GM23338 (cell line): ENCODE data around the gene CNTNAP5. TPM values are rescaled to one million over a fixed set of nuclear protein-coding genes. Genes with fewer than 3 reads are reported as not detected.

Experiments
- ATAC-seq: fragments of 200-7000 bp; cut with Tn5 transposase; 3 replicates; pipeline ENCODE4 v1.9.1; 2020
- DNase-seq: peaks from one replicate; pipeline ENCODE4 v3.0.0-alpha.2; 2015; ENCODE audit warnings: low spot score
- H2AFZ ChIP-seq: fragments of 200-600 bp; sonication (generic); 2 replicates; pipeline ENCODE4 v1.8.0; 2016; ENCODE audit warnings: antibody characterized with exemption, mild to moderate bottlenecking, moderate library complexity
- H3F3A ChIP-seq: fragments of 200-600 bp; sonication (generic); replicated peaks from 2 replicates; pipeline ENCODE4 v1.8.0; 2017; ENCODE audit warnings: antibody characterized with exemption, mixed run types, low read depth
- H3K27ac ChIP-seq: fragments of 200-600 bp; sonication (generic); 2 replicates; pipeline ENCODE4 v1.6.1; 2016; ENCODE audit warnings: low read depth
- H3K27me3 ChIP-seq: fragments of 200-600 bp; sonication (generic); 2 replicates; pipeline ENCODE4 v1.8.0; 2016; ENCODE audit warnings: mild to moderate bottlenecking, mixed run types, moderate library complexity; ENCODE audit not compliant: insufficient read depth
- H3K36me3 ChIP-seq: fragments of 200-600 bp; sonication (generic); 2 replicates; pipeline ENCODE4 v1.8.0; 2016; ENCODE audit warnings: mild to moderate bottlenecking; ENCODE audit not compliant: insufficient read depth
- H3K4me1 ChIP-seq: fragments of 200-600 bp; sonication (generic); 2 replicates; pipeline ENCODE4 v1.8.0; 2016; ENCODE audit warnings: mild to moderate bottlenecking, moderate library complexity; ENCODE audit not compliant: insufficient read depth
- H3K4me2 ChIP-seq: fragments of 200-600 bp; sonication (generic); 2 replicates; pipeline ENCODE4 v1.7.1; 2017; ENCODE audit warnings: mixed run types
- H3K4me3 ChIP-seq: fragments of 200-600 bp; sonication (generic); 2 replicates; pipeline ENCODE4 v1.6.1; 2016; ENCODE audit warnings: mixed run types
- H3K79me2 ChIP-seq: fragments of 200-600 bp; sonication (generic); replicated peaks from 2 replicates; pipeline ENCODE4 v1.8.0; 2017; ENCODE audit warnings: mild to moderate bottlenecking; ENCODE audit not compliant: insufficient read depth
- H3K9me2 ChIP-seq: fragments of 200-600 bp; sonication (generic); 2 replicates; pipeline ENCODE4 v1.8.0; 2017; ENCODE audit not compliant: insufficient read depth
- H4K20me1 ChIP-seq: fragments of 200-600 bp; sonication (generic); replicated peaks from 2 replicates; pipeline ENCODE4 v1.8.0; 2017; ENCODE audit warnings: mild to moderate bottlenecking; ENCODE audit not compliant: insufficient read depth
- H3K27ac Mint-ChIP-seq: 2 replicates; pipeline ENCODE4 v1.8.0; 2020; ENCODE audit warnings: inconsistent platforms, mild to moderate bottlenecking, moderate library complexity, mixed read lengths
- H3K27me3 Mint-ChIP-seq: 3 replicates; pipeline ENCODE4 v1.8.0; 2022; ENCODE audit warnings: low read depth, mild to moderate bottlenecking, moderate library complexity, mixed read lengths, inconsistent platforms; ENCODE audit not compliant: insufficient read depth, poor library complexity
- H3K36me3 Mint-ChIP-seq: 3 replicates; pipeline ENCODE4 v1.8.0; 2021; ENCODE audit warnings: low read depth, mild to moderate bottlenecking, inconsistent platforms, moderate library complexity, mixed read lengths
- H3K4me1 Mint-ChIP-seq: 3 replicates; pipeline ENCODE4 v1.8.0; 2020; ENCODE audit warnings: mild to moderate bottlenecking, inconsistent platforms, mixed read lengths
- H3K4me3 Mint-ChIP-seq: 3 replicates; pipeline ENCODE4 v1.8.0; 2021; ENCODE audit warnings: moderate library complexity, mild to moderate bottlenecking, inconsistent platforms, mixed read lengths
- H3K9me3 Mint-ChIP-seq: 3 replicates; pipeline ENCODE4 v1.8.0; 2020; ENCODE audit warnings: moderate library complexity, mild to moderate bottlenecking, inconsistent platforms, mixed read lengths
- CREB1 ChIP-seq: fragments of 250-450 bp; sonication (Bioruptor Pico); IDR thresholded peaks from 2 replicates; pipeline ENCODE4 v1.5.0; 2020; ENCODE audit warnings: low read depth, mild to moderate bottlenecking, moderate library complexity
- EZH2 ChIP-seq: fragments of 200-600 bp; sonication (generic); IDR thresholded peaks from one replicate; pipeline ENCODE4 v1.8.0; 2017; ENCODE audit warnings: antibody characterized with exemption, mild to moderate bottlenecking, low read depth; ENCODE audit not compliant: unreplicated experiment
- EZH2phosphoT487 ChIP-seq: fragments of 200-600 bp; sonication (generic); IDR thresholded peaks from one replicate; pipeline ENCODE4 v1.8.1; 2018; ENCODE audit warnings: antibody characterized with exemption; ENCODE audit not compliant: unreplicated experiment
- JUNB ChIP-seq: IDR thresholded peaks from one replicate; pipeline ENCODE4 v1.6.1; 2016; ENCODE audit warnings: antibody characterized with exemption; ENCODE audit not compliant: unreplicated experiment
- NANOG ChIP-seq: IDR thresholded peaks from 2 replicates; pipeline ENCODE4 v1.6.1; 2016; ENCODE audit warnings: antibody characterized with exemption, borderline replicate concordance
- POLR2AphosphoS5 ChIP-seq: IDR thresholded peaks from 2 replicates; pipeline ENCODE4 v1.6.1; 2016; ENCODE audit warnings: antibody characterized with exemption, low read depth
- STAT1 ChIP-seq: IDR thresholded peaks from one replicate; pipeline ENCODE4 v1.6.1; 2016; ENCODE audit warnings: antibody characterized with exemption; ENCODE audit not compliant: unreplicated experiment
- ZNF114 ChIP-seq: fragments of 250-450 bp; sonication (Bioruptor Pico); IDR thresholded peaks from 2 replicates; pipeline ENCODE4 v1.5.0; 2020; ENCODE audit warnings: mild to moderate bottlenecking, moderate library complexity
- ZNF331 ChIP-seq: fragments of 250-450 bp; sonication (Bioruptor Pico); IDR thresholded peaks from 2 replicates; pipeline ENCODE4 v1.5.0; 2020; ENCODE audit warnings: low read depth, mild to moderate bottlenecking, moderate library complexity
- polyA plus RNA-seq: library from polyadenylated mRNA; unstranded; fragments of >200 nt; fragmentation: Nextera tagmentation; extraction: Ambion mirVana; gene quantifications from 2 replicates; pipeline ENCODE4 v1.2.1, GENCODE V29; 2016
- total RNA-seq: library from RNA; depleted of rRNA; stranded (reverse); fragments of >200 nt; shearing (Covaris generic); gene quantifications from 2 replicates; pipeline ENCODE4 v1.2.3, GENCODE V29; 2014
- TF ChIP-seq, protein P1 (sequence below): IDR thresholded peaks from 2 replicates; pipeline ENCODE4 v1.6.1; 2016; ENCODE audit warnings: antibody characterized with exemption
- TF ChIP-seq, protein P2 (sequence below), 2 experiments: fragments of 200-600 bp in 1 of 2; sonication (generic) in 1 of 2; conservative IDR thresholded peaks; 2 replicates each; pipeline versions ENCODE4 v1.5.1 to v1.6.1; 2016 to 2017; ENCODE audit warnings: antibody characterized with exemption in 2 of 2, low read depth in 2 of 2, mild to moderate bottlenecking in 2 of 2, moderate library complexity in 1 of 2
- TF ChIP-seq, protein P3 (sequence below): IDR thresholded peaks from one replicate; pipeline ENCODE4 v1.6.1; 2018; ENCODE audit warnings: antibody characterized with exemption; ENCODE audit not compliant: unreplicated experiment
- TF ChIP-seq, protein P4 (sequence below): fragments of 250-450 bp; sonication (Bioruptor Pico); IDR thresholded peaks from 2 replicates; pipeline ENCODE4 v1.5.0; 2020; ENCODE audit warnings: mild to moderate bottlenecking, moderate library complexity

The CNTNAP5 gene
- total and polyA plus RNA-seq, 2 experiments from 2014 or later, result 0.49 to 0.50 TPM

DNA sequence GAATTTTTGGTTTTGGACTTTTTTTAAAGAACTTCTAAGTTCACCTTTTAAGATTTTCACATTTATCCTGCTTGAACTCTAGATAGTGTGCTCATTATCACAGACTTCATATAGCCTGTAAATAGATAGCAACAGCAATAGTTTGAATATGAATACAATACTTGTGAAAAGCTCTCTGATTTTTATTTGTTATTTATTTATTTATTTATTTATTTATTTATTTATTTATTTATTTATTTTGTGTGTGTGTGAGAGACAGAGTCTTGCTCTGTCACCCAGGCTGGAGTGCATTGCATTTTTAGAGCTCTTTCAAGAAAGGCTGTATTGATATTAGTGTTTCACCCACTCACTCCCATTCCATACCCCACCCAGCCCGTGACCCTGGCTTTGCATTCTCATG is 153.6 kb downstream of the CNTNAP5 start:
- no peaks in the 10 kb centered on the region for H3F3A ChIP-seq
- Mint-ChIP-seq H3K4me3 (no peak overlapping the region), H3K27me3 (peaks cover 4% of the 10 kb centered on the region), H3K9me3 (no peaks in the 10 kb centered on the region), H3K36me3 (no peaks in the 10 kb centered on the region), H3K27ac (no peak overlapping the region), H3K4me1 (peaks cover 3% of the 10 kb centered on the region)
- no peaks in the 10 kb centered on the region for H4K20me1 ChIP-seq
- no peaks in the 10 kb centered on the region for H3K27me3 ChIP-seq
- no peak overlapping the region for H2AFZ ChIP-seq
- ATAC-seq, result no peak
- H3K9me2 ChIP-seq, result peaks cover 12% of the 10 kb centered on the region
- H3K4me2 ChIP-seq, result no peak overlapping the region
- no peak overlapping the region for H3K27ac ChIP-seq
- peaks cover 3% of the 10 kb centered on the region; the same call in 1 of the 2 replicates for H3K4me1 ChIP-seq
- no peak overlapping the region for H3K4me3 ChIP-seq
- no peaks in the 10 kb centered on the region for H3K36me3 ChIP-seq
- DNase-seq, result no peak
- no peaks in the 10 kb centered on the region for H3K79me2 ChIP-seq
- TF ChIP-seq, protein P1, sequence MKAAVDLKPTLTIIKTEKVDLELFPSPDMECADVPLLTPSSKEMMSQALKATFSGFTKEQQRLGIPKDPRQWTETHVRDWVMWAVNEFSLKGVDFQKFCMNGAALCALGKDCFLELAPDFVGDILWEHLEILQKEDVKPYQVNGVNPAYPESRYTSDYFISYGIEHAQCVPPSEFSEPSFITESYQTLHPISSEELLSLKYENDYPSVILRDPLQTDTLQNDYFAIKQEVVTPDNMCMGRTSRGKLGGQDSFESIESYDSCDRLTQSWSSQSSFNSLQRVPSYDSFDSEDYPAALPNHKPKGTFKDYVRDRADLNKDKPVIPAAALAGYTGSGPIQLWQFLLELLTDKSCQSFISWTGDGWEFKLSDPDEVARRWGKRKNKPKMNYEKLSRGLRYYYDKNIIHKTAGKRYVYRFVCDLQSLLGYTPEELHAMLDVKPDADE, result no peak
- TF ChIP-seq STAT1, result no peak
- no peak for TF ChIP-seq CREB1 (CRISPR knock-in tag)
- no peak for TF ChIP-seq POLR2AphosphoS5
- TF ChIP-seq NANOG, result no peak
- TF ChIP-seq, protein P2, sequence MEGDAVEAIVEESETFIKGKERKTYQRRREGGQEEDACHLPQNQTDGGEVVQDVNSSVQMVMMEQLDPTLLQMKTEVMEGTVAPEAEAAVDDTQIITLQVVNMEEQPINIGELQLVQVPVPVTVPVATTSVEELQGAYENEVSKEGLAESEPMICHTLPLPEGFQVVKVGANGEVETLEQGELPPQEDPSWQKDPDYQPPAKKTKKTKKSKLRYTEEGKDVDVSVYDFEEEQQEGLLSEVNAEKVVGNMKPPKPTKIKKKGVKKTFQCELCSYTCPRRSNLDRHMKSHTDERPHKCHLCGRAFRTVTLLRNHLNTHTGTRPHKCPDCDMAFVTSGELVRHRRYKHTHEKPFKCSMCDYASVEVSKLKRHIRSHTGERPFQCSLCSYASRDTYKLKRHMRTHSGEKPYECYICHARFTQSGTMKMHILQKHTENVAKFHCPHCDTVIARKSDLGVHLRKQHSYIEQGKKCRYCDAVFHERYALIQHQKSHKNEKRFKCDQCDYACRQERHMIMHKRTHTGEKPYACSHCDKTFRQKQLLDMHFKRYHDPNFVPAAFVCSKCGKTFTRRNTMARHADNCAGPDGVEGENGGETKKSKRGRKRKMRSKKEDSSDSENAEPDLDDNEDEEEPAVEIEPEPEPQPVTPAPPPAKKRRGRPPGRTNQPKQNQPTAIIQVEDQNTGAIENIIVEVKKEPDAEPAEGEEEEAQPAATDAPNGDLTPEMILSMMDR (conservative IDR thresholded peaks at IDR 0.05; ENCODE audit: low read depth in 2 of 2), result no peak
- TF ChIP-seq EZH2, result no peak
- TF ChIP-seq, protein P3, sequence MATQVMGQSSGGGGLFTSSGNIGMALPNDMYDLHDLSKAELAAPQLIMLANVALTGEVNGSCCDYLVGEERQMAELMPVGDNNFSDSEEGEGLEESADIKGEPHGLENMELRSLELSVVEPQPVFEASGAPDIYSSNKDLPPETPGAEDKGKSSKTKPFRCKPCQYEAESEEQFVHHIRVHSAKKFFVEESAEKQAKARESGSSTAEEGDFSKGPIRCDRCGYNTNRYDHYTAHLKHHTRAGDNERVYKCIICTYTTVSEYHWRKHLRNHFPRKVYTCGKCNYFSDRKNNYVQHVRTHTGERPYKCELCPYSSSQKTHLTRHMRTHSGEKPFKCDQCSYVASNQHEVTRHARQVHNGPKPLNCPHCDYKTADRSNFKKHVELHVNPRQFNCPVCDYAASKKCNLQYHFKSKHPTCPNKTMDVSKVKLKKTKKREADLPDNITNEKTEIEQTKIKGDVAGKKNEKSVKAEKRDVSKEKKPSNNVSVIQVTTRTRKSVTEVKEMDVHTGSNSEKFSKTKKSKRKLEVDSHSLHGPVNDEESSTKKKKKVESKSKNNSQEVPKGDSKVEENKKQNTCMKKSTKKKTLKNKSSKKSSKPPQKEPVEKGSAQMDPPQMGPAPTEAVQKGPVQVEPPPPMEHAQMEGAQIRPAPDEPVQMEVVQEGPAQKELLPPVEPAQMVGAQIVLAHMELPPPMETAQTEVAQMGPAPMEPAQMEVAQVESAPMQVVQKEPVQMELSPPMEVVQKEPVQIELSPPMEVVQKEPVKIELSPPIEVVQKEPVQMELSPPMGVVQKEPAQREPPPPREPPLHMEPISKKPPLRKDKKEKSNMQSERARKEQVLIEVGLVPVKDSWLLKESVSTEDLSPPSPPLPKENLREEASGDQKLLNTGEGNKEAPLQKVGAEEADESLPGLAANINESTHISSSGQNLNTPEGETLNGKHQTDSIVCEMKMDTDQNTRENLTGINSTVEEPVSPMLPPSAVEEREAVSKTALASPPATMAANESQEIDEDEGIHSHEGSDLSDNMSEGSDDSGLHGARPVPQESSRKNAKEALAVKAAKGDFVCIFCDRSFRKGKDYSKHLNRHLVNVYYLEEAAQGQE, result no peak
- TF ChIP-seq ZNF331 (CRISPR knock-in tag), result no peak
- TF ChIP-seq EZH2phosphoT487, result no peak
- TF ChIP-seq JUNB, result no peak
- no peak for TF ChIP-seq ZNF114 (CRISPR knock-in tag)
- TF ChIP-seq, protein P4, sequence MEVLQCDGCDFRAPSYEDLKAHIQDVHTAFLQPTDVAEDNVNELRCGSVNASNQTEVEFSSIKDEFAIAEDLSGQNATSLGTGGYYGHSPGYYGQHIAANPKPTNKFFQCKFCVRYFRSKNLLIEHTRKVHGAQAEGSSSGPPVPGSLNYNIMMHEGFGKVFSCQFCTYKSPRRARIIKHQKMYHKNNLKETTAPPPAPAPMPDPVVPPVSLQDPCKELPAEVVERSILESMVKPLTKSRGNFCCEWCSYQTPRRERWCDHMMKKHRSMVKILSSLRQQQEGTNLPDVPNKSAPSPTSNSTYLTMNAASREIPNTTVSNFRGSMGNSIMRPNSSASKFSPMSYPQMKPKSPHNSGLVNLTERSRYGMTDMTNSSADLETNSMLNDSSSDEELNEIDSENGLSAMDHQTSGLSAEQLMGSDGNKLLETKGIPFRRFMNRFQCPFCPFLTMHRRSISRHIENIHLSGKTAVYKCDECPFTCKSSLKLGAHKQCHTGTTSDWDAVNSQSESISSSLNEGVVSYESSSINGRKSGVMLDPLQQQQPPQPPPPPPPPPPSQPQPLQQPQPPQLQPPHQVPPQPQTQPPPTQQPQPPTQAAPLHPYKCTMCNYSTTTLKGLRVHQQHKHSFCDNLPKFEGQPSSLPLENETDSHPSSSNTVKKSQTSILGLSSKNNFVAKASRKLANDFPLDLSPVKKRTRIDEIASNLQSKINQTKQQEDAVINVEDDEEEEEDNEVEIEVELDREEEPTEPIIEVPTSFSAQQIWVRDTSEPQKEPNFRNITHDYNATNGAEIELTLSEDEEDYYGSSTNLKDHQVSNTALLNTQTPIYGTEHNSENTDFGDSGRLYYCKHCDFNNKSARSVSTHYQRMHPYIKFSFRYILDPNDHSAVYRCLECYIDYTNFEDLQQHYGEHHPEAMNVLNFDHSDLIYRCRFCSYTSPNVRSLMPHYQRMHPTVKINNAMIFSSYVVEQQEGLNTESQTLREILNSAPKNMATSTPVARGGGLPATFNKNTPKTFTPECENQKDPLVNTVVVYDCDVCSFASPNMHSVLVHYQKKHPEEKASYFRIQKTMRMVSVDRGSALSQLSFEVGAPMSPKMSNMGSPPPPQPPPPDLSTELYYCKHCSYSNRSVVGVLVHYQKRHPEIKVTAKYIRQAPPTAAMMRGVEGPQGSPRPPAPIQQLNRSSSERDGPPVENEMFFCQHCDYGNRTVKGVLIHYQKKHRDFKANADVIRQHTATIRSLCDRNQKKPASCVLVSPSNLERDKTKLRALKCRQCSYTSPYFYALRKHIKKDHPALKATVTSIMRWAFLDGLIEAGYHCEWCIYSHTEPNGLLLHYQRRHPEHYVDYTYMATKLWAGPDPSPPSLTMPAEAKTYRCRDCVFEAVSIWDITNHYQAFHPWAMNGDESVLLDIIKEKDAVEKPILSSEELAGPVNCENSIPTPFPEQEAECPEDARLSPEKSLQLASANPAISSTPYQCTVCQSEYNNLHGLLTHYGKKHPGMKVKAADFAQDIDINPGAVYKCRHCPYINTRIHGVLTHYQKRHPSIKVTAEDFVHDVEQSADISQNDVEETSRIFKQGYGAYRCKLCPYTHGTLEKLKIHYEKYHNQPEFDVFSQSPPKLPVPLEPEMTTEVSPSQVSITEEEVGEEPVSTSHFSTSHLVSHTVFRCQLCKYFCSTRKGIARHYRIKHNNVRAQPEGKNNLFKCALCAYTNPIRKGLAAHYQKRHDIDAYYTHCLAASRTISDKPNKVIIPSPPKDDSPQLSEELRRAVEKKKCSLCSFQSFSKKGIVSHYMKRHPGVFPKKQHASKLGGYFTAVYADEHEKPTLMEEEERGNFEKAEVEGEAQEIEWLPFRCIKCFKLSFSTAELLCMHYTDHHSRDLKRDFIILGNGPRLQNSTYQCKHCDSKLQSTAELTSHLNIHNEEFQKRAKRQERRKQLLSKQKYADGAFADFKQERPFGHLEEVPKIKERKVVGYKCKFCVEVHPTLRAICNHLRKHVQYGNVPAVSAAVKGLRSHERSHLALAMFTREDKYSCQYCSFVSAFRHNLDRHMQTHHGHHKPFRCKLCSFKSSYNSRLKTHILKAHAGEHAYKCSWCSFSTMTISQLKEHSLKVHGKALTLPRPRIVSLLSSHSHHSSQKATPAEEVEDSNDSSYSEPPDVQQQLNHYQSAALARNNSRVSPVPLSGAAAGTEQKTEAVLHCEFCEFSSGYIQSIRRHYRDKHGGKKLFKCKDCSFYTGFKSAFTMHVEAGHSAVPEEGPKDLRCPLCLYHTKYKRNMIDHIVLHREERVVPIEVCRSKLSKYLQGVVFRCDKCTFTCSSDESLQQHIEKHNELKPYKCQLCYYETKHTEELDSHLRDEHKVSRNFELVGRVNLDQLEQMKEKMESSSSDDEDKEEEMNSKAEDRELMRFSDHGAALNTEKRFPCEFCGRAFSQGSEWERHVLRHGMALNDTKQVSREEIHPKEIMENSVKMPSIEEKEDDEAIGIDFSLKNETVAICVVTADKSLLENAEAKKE, result no peak
